K562 (cell line): Measurements from ENCODE around the gene ZSWIM4. TPM values are rescaled to one million over a fixed set of nuclear protein-coding genes. Genes with fewer than 3 reads are reported as not detected.

Experiments used
- ARID1B ChIP-seq: fragments of 450-650 bp; IDR thresholded peaks from 2 replicates; pipeline ENCODE4 v1.6.1; 2016; ENCODE audit warnings: antibody characterized with exemption, mild to moderate bottlenecking, inconsistent platforms
- CEBPB ChIP-seq: fragments of 450-650 bp; IDR thresholded peaks from 2 replicates; pipeline ENCODE4 v1.6.1; 2016; ENCODE audit warnings: missing genetic modification characterization, missing compliant biosample characterization
- CREB3 ChIP-seq: fragments of 450-650 bp; conservative IDR thresholded peaks from 2 replicates; pipeline ENCODE4 v1.6.1; 2016; ENCODE audit warnings: missing genetic modification characterization, low read depth, mild to moderate bottlenecking, missing compliant biosample characterization, moderate library complexity
- HNRNPUL1 ChIP-seq: fragments of 200-400 bp; formaldehyde crosslinking; IDR thresholded peaks from 2 replicates; pipeline ENCODE4 v1.6.1; 2017; ENCODE audit warnings: low read length
- LEF1 ChIP-seq: fragments of 450-650 bp; IDR thresholded peaks from 2 replicates; pipeline ENCODE4 v1.6.1; 2016; ENCODE audit warnings: mild to moderate bottlenecking
- MCM7 ChIP-seq, 2 experiments: fragments of 450-650 bp; IDR thresholded peaks; 2 replicates each; pipeline ENCODE4 v1.6.1; 2016 to 2018
- NRF1 ChIP-seq, 2 experiments: fragments of 450-650 bp; IDR thresholded peaks in 1 of 2; conservative IDR thresholded peaks in 1 of 2; 2 replicates each; pipeline ENCODE4 v1.6.1; 2014; ENCODE audit warnings: mild to moderate bottlenecking in 2 of 2
- POLR3G ChIP-seq: IDR thresholded peaks from 2 replicates; pipeline ENCODE4 v1.6.1; 2011; ENCODE audit not compliant: insufficient read length, insufficient replicate concordance; ENCODE audit errors: extremely low read depth
- RREB1 ChIP-seq: fragments of 250-450 bp; sonication (Bioruptor Pico); IDR thresholded peaks from 2 replicates; pipeline ENCODE4 v1.4.0; 2020
- SMAD3 ChIP-seq: fragments of 450-650 bp; formaldehyde crosslinking; conservative IDR thresholded peaks from 2 replicates; pipeline ENCODE4 v1.4.0; 2020; ENCODE audit warnings: mild to moderate bottlenecking
- SRSF9 ChIP-seq: fragments of 200-400 bp; formaldehyde crosslinking; IDR thresholded peaks from 2 replicates; pipeline ENCODE4 v1.6.1; 2017; ENCODE audit warnings: low read depth, low read length, borderline replicate concordance
- TCF7L2 ChIP-seq: fragments of 150-350 bp; IDR thresholded peaks from 2 replicates; pipeline ENCODE4 v1.6.1; 2016; ENCODE audit warnings: low read depth, mild to moderate bottlenecking, low read length, moderate library complexity
- TGIF2 ChIP-seq: sonication (generic); formaldehyde crosslinking; IDR thresholded peaks from 2 replicates; pipeline ENCODE4 v1.8.1; 2022; ENCODE audit warnings: mild to moderate bottlenecking, missing genetic modification reagents, moderate library complexity
- ZEB2 ChIP-seq: fragments of 450-650 bp; IDR thresholded peaks from 2 replicates; pipeline ENCODE4 v1.6.1; 2016
- ZNF280A ChIP-seq: fragments of 450-650 bp; IDR thresholded peaks from 2 replicates; pipeline ENCODE4 v1.6.1; 2018; ENCODE audit warnings: mild to moderate bottlenecking, low read depth; ENCODE audit not compliant: partially characterized antibody
- ZNF3 ChIP-seq: fragments of 250-450 bp; sonication (Bioruptor Pico); IDR thresholded peaks from 2 replicates; pipeline ENCODE4 v1.5.0; 2021; ENCODE audit warnings: mild to moderate bottlenecking, moderate library complexity
- ZNF740 ChIP-seq, 3 experiments: fragments of 200-800 bp in 1 of 3; sonication (Bioruptor generic) in 1 of 3; sonication (generic) in 1 of 3; formaldehyde crosslinking in 1 of 3; IDR thresholded peaks; 2 replicates each; pipeline versions ENCODE4 v1.6.1 to v1.8.0; 2016 to 2022; ENCODE audit warnings: mild to moderate bottlenecking in 2 of 3, missing compliant biosample characterization in 2 of 3, missing genetic modification characterization in 2 of 3, missing genetic modification reagents in 1 of 3
- polyA plus RNA-seq, 8 experiments: library from polyadenylated mRNA; depleted of rRNA in 4 of 8; stranded (reverse) in 5 of 8; unstranded in 3 of 8; fragments of >200 nt; fragmentation: Nextera tagmentation in 2 of 8; fragmentation: Illumina TruSeq in 1 of 8; extraction: Ambion mirVana in 2 of 8; extraction: Trizol in 1 of 8; gene quantifications; 2 replicates each; pipeline versions ENCODE4 v1.2.1 to v1.2.3, GENCODE V29; 2011 to 2014; ENCODE audit warnings: inconsistent platforms in 1 of 8, missing spikeins in 1 of 8
- total RNA-seq, 7 experiments: library from RNA; depleted of rRNA in 6 of 7; stranded (reverse); fragments of >200 nt in 6 of 7; fragmentation: Illumina TruSeq in 2 of 7; extraction: Trizol in 2 of 7; gene quantifications; 2 replicates each; pipeline versions ENCODE4 v1.2.1 to v1.2.3, GENCODE V29; 2011 to 2021; ENCODE audit warnings: low replicate concordance in 1 of 7
- TF ChIP-seq, protein P1 (sequence below): sonication (generic); formaldehyde crosslinking; IDR thresholded peaks from 2 replicates; pipeline ENCODE4 v1.9.0; 2022; ENCODE audit warnings: mild to moderate bottlenecking, missing genetic modification reagents

Gene ZSWIM4
- total and polyA plus RNA-seq, 9 of the 15 experiments (the other 6 are each of a cell fraction or from before 2014, with no cell fraction given): 0.25 to 3.7 (median 0.79) TPM; not detected in 2

- TF ChIP-seq, protein P1, sequence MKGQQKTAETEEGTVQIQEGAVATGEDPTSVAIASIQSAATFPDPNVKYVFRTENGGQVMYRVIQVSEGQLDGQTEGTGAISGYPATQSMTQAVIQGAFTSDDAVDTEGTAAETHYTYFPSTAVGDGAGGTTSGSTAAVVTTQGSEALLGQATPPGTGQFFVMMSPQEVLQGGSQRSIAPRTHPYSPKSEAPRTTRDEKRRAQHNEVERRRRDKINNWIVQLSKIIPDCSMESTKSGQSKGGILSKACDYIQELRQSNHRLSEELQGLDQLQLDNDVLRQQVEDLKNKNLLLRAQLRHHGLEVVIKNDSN: 0 out of 2 replicates have a peak, but pooled peaks have one; percentile 26
- TF ChIP-seq TCF7L2 (no peak), SMAD3 (CRISPR knock-in tag) (no peak), ZNF740 (CRISPR knock-in tag; IDR thresholded peaks at IDR 0.05) (peak; percentile 98), ZNF740 (tag; IDR thresholded peaks at IDR 0.05) (peak in 1 of 2 experiments; percentile 94; a peak in 2 of 4 replicates), TGIF2 (CRISPR knock-in tag) (no peak), NRF1 (conservative IDR thresholded peaks at IDR 0.05 in 1 of 2, IDR thresholded peaks at IDR 0.05 in 1 of 2) (no peak), ZNF3 (CRISPR knock-in tag) (no peak), RREB1 (CRISPR knock-in tag) (no peak), LEF1 (peak; percentile 18; the same call in 1 of the 2 replicates), HNRNPUL1 (no peak), ZNF280A (no peak), ARID1B (0 out of 2 replicates have a peak, but pooled peaks have one; percentile 6), CEBPB (tag) (no peak), MCM7 (IDR thresholded peaks at IDR 0.05) (no peak), POLR3G (no peak), SRSF9 (no peak), CREB3 (tag) (no peak), ZEB2 (no peak)
These were observed 77.6 kb downstream of the ZSWIM4 start (continued) for GRCh38 chr19:13872695-13873389.
